Memory B cell (primary cell): ENCODE results near the gene CDH11.

Experiments
- ATAC-seq: fragments of 150-1000 bp; cut with Tn5 transposase; 2 replicates; pipeline ENCODE4 v1.10.0; 2021; ENCODE audit warnings: low read depth, mild to moderate bottlenecking, moderate library complexity
- DNase-seq, 2 donors: peaks; one replicate each; pipeline ENCODE4 v3.0.0; 2022; ENCODE audit warnings: low spot score in 2 of 2
- H3K27ac Mint-ChIP-seq: one replicate; pipeline ENCODE4 v1.8.0; 2022; ENCODE audit warnings: mild to moderate bottlenecking, moderate library complexity, mixed read lengths
- H3K27me3 Mint-ChIP-seq: one replicate; pipeline ENCODE4 v1.8.0; 2022; ENCODE audit warnings: mixed read lengths
- H3K36me3 Mint-ChIP-seq: one replicate; pipeline ENCODE4 v1.8.0; 2022; ENCODE audit warnings: mild to moderate bottlenecking, mixed read lengths
- H3K4me1 Mint-ChIP-seq: one replicate; pipeline ENCODE4 v1.8.0; 2022; ENCODE audit warnings: mixed read lengths
- H3K4me3 Mint-ChIP-seq: one replicate; pipeline ENCODE4 v1.8.0; 2022; ENCODE audit warnings: mild to moderate bottlenecking, moderate library complexity, mixed read lengths
- H3K9me3 Mint-ChIP-seq: one replicate; pipeline ENCODE4 v1.8.0; 2022; ENCODE audit warnings: mixed read lengths

Gene CDH11

GRCh38 chr16:65045961-65046360 is 75.9 kb downstream of the CDH11 start:
- peaks cover 5% of the 10 kb centered on the region for H3K9me3 Mint-ChIP-seq
- no peak overlapping the region for H3K4me3 Mint-ChIP-seq
- no peaks in the 10 kb centered on the region for H3K36me3 Mint-ChIP-seq
- no peaks in the 10 kb centered on the region for H3K4me1 Mint-ChIP-seq
- no peak for DNase-seq
- no peaks in the 10 kb centered on the region for H3K27me3 Mint-ChIP-seq
- no peak overlapping the region for H3K27ac Mint-ChIP-seq
- no peak for ATAC-seq

- Mint-ChIP-seq H3K36me3 (no peaks in the 10 kb centered on the region), H3K4me3 (no peak overlapping the region), H3K9me3 (peaks cover 5% of the 10 kb centered on the region), H3K27me3 (no peaks in the 10 kb centered on the region), H3K27ac (no peak overlapping the region), H3K4me1 (no peaks in the 10 kb centered on the region)
- DNase-seq (no peak), ATAC-seq (no peak)
Observed at GRCh38 chr16:65044873-65045272, 77.0 kb downstream of the CDH11 start.

GRCh38 chr16:65044026-65044425 is 77.8 kb downstream of the CDH11 start:
- H3K4me1 Mint-ChIP-seq: no peaks in the 10 kb centered on the region
- no peaks in the 10 kb centered on the region for H3K27me3 Mint-ChIP-seq
- ATAC-seq (no peak), DNase-seq (no peak)
- H3K4me3 Mint-ChIP-seq: no peak overlapping the region
- peaks cover 5% of the 10 kb centered on the region for H3K9me3 Mint-ChIP-seq
- H3K36me3 Mint-ChIP-seq: no peaks in the 10 kb centered on the region
- no peak overlapping the region for H3K27ac Mint-ChIP-seq

- H3K9me3 Mint-ChIP-seq: peaks cover 5% of the 10 kb centered on the region
- no peak for DNase-seq
- H3K27ac Mint-ChIP-seq: no peak overlapping the region
- ATAC-seq: no peak
- no peaks in the 10 kb centered on the region for H3K36me3 Mint-ChIP-seq
- H3K4me3 Mint-ChIP-seq: no peak overlapping the region
- H3K27me3 Mint-ChIP-seq: no peaks in the 10 kb centered on the region
- H3K4me1 Mint-ChIP-seq: no peaks in the 10 kb centered on the region
Observed at GRCh38 chr16:65042438-65043365, 79.2 kb downstream of the CDH11 start.

GRCh38 chr16:65041667-65042066 is 80.2 kb downstream of the CDH11 start:
- Mint-ChIP-seq H3K36me3 (no peaks in the 10 kb centered on the region), H3K27ac (no peak overlapping the region), H3K4me1 (no peaks in the 10 kb centered on the region), H3K9me3 (peaks cover 5% of the 10 kb centered on the region), H3K27me3 (no peaks in the 10 kb centered on the region), H3K4me3 (no peak overlapping the region)
- no peak for DNase-seq
- ATAC-seq: no peak

GRCh38 chr16:65038100-65038499 is 83.8 kb downstream of the CDH11 start:
- Mint-ChIP-seq H3K27me3 (no peaks in the 10 kb centered on the region), H3K9me3 (peaks cover 4% of the 10 kb centered on the region), H3K36me3 (no peaks in the 10 kb centered on the region), H3K4me1 (no peaks in the 10 kb centered on the region), H3K4me3 (no peak overlapping the region), H3K27ac (no peak overlapping the region)
- DNase-seq (no peak), ATAC-seq (no peak)

GRCh38 chr16:65037556-65037955 is 84.3 kb downstream of the CDH11 start:
- no peak for ATAC-seq
- no peak for DNase-seq
- H3K27me3 Mint-ChIP-seq: no peaks in the 10 kb centered on the region
- H3K36me3 Mint-ChIP-seq: no peaks in the 10 kb centered on the region
- no peak overlapping the region for H3K4me3 Mint-ChIP-seq
- H3K9me3 Mint-ChIP-seq: peaks cover 3% of the 10 kb centered on the region
- H3K27ac Mint-ChIP-seq: no peak overlapping the region
- H3K4me1 Mint-ChIP-seq: no peaks in the 10 kb centered on the region

GRCh38 chr16:65034915-65035314 is 86.9 kb downstream of the CDH11 start:
- Mint-ChIP-seq H3K4me1 (no peaks in the 10 kb centered on the region), H3K9me3 (no peaks in the 10 kb centered on the region), H3K4me3 (no peak overlapping the region), H3K27me3 (no peaks in the 10 kb centered on the region), H3K27ac (no peak overlapping the region), H3K36me3 (no peaks in the 10 kb centered on the region)
- ATAC-seq: no peak
- DNase-seq: no peak

- Mint-ChIP-seq H3K9me3 (peaks cover 1% of the 10 kb centered on the region), H3K36me3 (no peaks in the 10 kb centered on the region), H3K4me1 (no peaks in the 10 kb centered on the region), H3K27ac (no peak overlapping the region), H3K4me3 (no peak overlapping the region), H3K27me3 (no peaks in the 10 kb centered on the region)
- no peak for ATAC-seq
- no peak for DNase-seq
Observed at GRCh38 chr16:65032387-65032786, 89.5 kb downstream of the CDH11 start.

GRCh38 chr16:65024767-65025178 is 97.1 kb downstream of the CDH11 start:
- Mint-ChIP-seq H3K4me1 (no peaks in the 10 kb centered on the region), H3K4me3 (no peak overlapping the region), H3K9me3 (peaks cover 6% of the 10 kb centered on the region), H3K27me3 (no peaks in the 10 kb centered on the region), H3K36me3 (no peaks in the 10 kb centered on the region), H3K27ac (no peak overlapping the region)
- DNase-seq: no peak
- ATAC-seq: no peak

GRCh38 chr16:65023802-65024201 is 98.1 kb downstream of the CDH11 start:
- no peak for DNase-seq
- no peaks in the 10 kb centered on the region for H3K36me3 Mint-ChIP-seq
- no peak overlapping the region for H3K27ac Mint-ChIP-seq
- no peaks in the 10 kb centered on the region for H3K27me3 Mint-ChIP-seq
- ATAC-seq: no peak
- H3K4me1 Mint-ChIP-seq: no peaks in the 10 kb centered on the region
- peaks cover 6% of the 10 kb centered on the region for H3K9me3 Mint-ChIP-seq
- H3K4me3 Mint-ChIP-seq: no peak overlapping the region

- no peaks in the 10 kb centered on the region for H3K36me3 Mint-ChIP-seq
- no peak overlapping the region for H3K4me3 Mint-ChIP-seq
- no peaks in the 10 kb centered on the region for H3K4me1 Mint-ChIP-seq
- DNase-seq (no peak), ATAC-seq (no peak)
- H3K27me3 Mint-ChIP-seq: no peaks in the 10 kb centered on the region
- peaks cover 6% of the 10 kb centered on the region for H3K9me3 Mint-ChIP-seq
- no peak overlapping the region for H3K27ac Mint-ChIP-seq
Observed at GRCh38 chr16:65021852-65022595, 99.8 kb downstream of the CDH11 start.

- Mint-ChIP-seq H3K27ac (no peak overlapping the region), H3K27me3 (no peaks in the 10 kb centered on the region)
- DNase-seq: no peak
Observed at GRCh38 chr16:65016754-65017153, 105.1 kb downstream of the CDH11 start.

GRCh38 chr16:65015599-65015998 is 106.3 kb downstream of the CDH11 start:
- H3K36me3 Mint-ChIP-seq: no peaks in the 10 kb centered on the region
- H3K27me3 Mint-ChIP-seq: no peaks in the 10 kb centered on the region
- H3K9me3 Mint-ChIP-seq: peaks cover 2% of the 10 kb centered on the region
- no peak for DNase-seq
- no peaks in the 10 kb centered on the region for H3K4me1 Mint-ChIP-seq
- no peak overlapping the region for H3K27ac Mint-ChIP-seq
- no peak overlapping the region for H3K4me3 Mint-ChIP-seq
- no peak for ATAC-seq

More at GRCh38 chr16:65016754-65017153, 105.1 kb downstream of the CDH11 start:
- Mint-ChIP-seq H3K4me3 (no peak overlapping the region), H3K4me1 (no peaks in the 10 kb centered on the region), H3K36me3 (no peaks in the 10 kb centered on the region), H3K9me3 (peaks cover 3% of the 10 kb centered on the region)
- no peak for ATAC-seq
